Uterus (tissue), 2 donors: ENCODE results near the gene MED27.

ENCODE experiments used
- POLR2A ChIP-seq, 2 donors: fragments of 450-650 bp; IDR thresholded peaks; one replicate each; pipeline ENCODE4 v1.6.1; 2016; ENCODE audit warnings: antibody characterized with exemption in 2 of 2, mild to moderate bottlenecking in 1 of 2, moderate library complexity in 1 of 2
- TF ChIP-seq, protein P1 (sequence below), 4 experiments: fragments of 200-600 bp in 2 of 4; fragments of 450-650 bp in 2 of 4; sonication (generic) in 2 of 4; IDR thresholded peaks; one replicate each; pipeline ENCODE4 v1.5.1; 2016 to 2019; ENCODE audit warnings: antibody characterized with exemption in 4 of 4, mild to moderate bottlenecking in 2 of 4, moderate library complexity in 1 of 4

DNA sequence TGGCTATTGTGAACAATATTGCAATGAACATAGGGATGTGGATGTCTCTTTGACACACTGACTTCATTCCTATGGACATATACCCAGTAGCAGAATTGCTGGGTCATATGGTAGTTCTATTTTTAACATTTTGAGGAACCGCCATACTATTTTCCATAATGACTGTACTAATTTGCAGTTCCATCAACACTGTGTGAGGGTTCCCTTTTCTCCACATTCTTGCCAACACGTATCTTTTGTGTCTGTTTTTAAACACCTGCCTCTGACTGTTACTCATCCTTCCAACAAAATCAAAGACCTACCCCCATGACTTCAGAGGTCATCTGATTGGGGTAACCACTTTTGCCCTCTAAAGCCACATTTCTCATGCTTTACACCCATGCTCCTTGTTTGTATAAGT, 133.5 kb downstream of the MED27 start:
- TF ChIP-seq POLR2A (IDR thresholded peaks at IDR 0.05), result no peak
- TF ChIP-seq, protein P1, sequence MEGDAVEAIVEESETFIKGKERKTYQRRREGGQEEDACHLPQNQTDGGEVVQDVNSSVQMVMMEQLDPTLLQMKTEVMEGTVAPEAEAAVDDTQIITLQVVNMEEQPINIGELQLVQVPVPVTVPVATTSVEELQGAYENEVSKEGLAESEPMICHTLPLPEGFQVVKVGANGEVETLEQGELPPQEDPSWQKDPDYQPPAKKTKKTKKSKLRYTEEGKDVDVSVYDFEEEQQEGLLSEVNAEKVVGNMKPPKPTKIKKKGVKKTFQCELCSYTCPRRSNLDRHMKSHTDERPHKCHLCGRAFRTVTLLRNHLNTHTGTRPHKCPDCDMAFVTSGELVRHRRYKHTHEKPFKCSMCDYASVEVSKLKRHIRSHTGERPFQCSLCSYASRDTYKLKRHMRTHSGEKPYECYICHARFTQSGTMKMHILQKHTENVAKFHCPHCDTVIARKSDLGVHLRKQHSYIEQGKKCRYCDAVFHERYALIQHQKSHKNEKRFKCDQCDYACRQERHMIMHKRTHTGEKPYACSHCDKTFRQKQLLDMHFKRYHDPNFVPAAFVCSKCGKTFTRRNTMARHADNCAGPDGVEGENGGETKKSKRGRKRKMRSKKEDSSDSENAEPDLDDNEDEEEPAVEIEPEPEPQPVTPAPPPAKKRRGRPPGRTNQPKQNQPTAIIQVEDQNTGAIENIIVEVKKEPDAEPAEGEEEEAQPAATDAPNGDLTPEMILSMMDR (IDR thresholded peaks at IDR 0.05), result no peak
